GM12864 (cell line): ENCODE measurements around the gene ESYT1.

ENCODE experiments used
- DNase-seq: peaks from one replicate; pipeline ENCODE4 v3.0.0-alpha.2; 2011; ENCODE audit warnings: low read depth
- H3K4me3 ChIP-seq: 2 replicates; pipeline ENCODE4 v1.5.1; 2011; ENCODE audit warnings: mild to moderate bottlenecking, low read depth, low read length, control low read depth
- TF ChIP-seq, protein P1 (sequence below): IDR thresholded peaks from 2 replicates; pipeline ENCODE4 v1.5.1; 2011; ENCODE audit warnings: low read depth, mild to moderate bottlenecking, moderate library complexity, low read length, control low read depth, inconsistent platforms; ENCODE audit errors: missing control alignments

The ESYT1 gene

DNA sequence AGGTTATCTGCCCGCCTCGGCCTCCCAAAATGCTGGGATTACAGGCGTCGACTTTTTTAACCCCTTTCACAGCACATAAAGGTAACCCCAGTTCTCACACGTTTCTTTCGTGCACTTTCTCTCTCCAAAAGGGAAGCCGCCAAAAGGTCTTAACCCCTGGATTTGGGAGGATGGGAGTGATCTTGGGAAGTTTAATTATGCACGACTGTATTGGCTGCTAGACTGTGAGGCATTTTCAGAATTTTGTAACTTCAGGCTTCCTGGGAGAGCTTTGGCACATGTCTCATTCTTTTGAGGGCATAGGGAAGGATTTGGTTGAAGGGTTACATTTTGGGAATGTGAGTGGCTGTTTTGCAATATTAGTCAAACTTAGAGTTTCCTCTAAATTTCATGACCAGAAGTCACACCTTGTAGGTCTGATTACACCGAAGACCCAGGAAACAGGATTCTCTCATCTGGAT, 62.7 kb downstream of the ESYT1 start:
- DNase-seq, result no peak
- peak overlapping the region; percentile 59 for H3K4me3 ChIP-seq
- TF ChIP-seq, protein P1, sequence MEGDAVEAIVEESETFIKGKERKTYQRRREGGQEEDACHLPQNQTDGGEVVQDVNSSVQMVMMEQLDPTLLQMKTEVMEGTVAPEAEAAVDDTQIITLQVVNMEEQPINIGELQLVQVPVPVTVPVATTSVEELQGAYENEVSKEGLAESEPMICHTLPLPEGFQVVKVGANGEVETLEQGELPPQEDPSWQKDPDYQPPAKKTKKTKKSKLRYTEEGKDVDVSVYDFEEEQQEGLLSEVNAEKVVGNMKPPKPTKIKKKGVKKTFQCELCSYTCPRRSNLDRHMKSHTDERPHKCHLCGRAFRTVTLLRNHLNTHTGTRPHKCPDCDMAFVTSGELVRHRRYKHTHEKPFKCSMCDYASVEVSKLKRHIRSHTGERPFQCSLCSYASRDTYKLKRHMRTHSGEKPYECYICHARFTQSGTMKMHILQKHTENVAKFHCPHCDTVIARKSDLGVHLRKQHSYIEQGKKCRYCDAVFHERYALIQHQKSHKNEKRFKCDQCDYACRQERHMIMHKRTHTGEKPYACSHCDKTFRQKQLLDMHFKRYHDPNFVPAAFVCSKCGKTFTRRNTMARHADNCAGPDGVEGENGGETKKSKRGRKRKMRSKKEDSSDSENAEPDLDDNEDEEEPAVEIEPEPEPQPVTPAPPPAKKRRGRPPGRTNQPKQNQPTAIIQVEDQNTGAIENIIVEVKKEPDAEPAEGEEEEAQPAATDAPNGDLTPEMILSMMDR, result no peak

DNA sequence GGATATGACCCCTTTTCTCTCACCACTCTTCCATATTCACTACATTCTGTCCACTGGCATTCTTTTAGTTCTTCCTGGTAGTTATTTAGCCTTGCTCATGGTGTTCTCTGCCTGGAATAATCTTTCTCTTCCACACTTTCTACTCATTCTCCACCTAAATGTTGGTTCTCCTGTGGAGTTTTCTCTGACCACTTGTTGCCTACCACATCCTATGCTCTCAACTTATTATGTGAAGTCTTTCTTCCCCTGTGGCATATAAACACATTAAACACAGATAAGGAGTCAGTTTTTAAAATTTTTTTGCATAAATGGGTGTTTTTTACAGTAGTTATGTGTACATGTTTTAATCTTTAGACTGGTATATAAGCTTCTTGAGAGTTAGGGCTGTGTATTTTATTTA, 64.5 kb downstream of the ESYT1 start:
- no peak overlapping the region for H3K4me3 ChIP-seq
- TF ChIP-seq, protein P1, result no peak
- DNase-seq, result no peak

DNA sequence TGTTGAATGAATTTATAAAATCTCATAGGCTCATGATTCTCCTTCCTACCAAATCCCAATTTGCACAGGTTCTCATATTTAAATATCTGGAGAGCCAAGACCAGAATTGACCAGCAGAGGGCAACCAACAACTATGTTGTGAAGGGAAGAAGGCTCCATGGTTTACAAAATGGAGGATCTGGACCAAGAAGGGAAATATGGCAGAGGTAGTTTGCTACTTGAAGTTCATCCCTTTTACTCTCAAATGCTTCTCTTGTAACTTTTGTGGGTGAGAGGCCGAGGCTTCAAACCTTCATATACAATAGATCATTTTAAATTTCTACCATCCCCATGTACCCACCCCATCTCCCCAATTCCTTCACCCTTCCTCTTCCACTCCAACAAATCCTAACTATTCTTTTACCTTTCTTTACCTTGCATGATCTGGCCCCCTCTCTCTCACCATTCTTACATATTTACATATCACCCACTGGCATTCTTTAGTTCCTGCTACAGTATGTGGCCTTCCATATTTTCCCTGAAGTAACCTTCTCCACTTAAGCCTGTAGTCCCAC, 65.0 kb downstream of the ESYT1 start:
- TF ChIP-seq, protein P1, result peak; percentile 71
- no peak overlapping the region for H3K4me3 ChIP-seq
- peak; percentile 79 for DNase-seq
